GM19467 (cell line): Measurements from ENCODE around the gene KLC4.

ENCODE experiments used
- ATAC-seq: cut with Tn5 transposase; IDR thresholded peaks from one replicate; pipeline ENCODE4 v1.9.1; 2021; ENCODE audit warnings: mild to moderate bottlenecking, moderate library complexity; ENCODE audit not compliant: unreplicated experiment

The KLC4 gene

GRCh38 chr6:43120944-43121913 is 61.8 kb downstream of the KLC4 start:
- no peak for ATAC-seq

- ATAC-seq: no peak
Measured at GRCh38 chr6:43122146-43122545, 62.7 kb downstream of the KLC4 start.

GRCh38 chr6:43123461-43124314 is 64.3 kb downstream of the KLC4 start:
- ATAC-seq: no peak

GRCh38 chr6:43124481-43124880 is 65.0 kb downstream of the KLC4 start:
- no peak for ATAC-seq
